Measurements from ENCODE around the gene TAF3.

TAF3 gene

GRCh38 chr10:7794251-7795026 is 23.9 kb upstream of the TAF3 start:
- Histone ChIP-seq H3K9ac (ENCODE audit: low read depth, low read length) (no peak overlapping the region), H3K9me3 (ENCODE audit: insufficient read depth, low read length, severe bottlenecking) (no peaks in the 10 kb centered on the region), H3K27ac (ENCODE audit: low read length) (no peak overlapping the region), H3K27me3 (ENCODE audit: insufficient read depth, low read length, poor library complexity) (no peaks in the 10 kb centered on the region), H3K79me2 (ENCODE audit: insufficient read depth, low read length) (peaks cover 78% of the 10 kb centered on the region), H3K36me3 (ENCODE audit: insufficient read depth, low read length) (peaks cover 51% of the 10 kb centered on the region), H3K4me1 (ENCODE audit: insufficient read depth, low read length) (peaks cover 24% of the 10 kb centered on the region), H3K4me3 (ENCODE audit: low read depth in 1 of 2, low read length in 2 of 2) (no peak overlapping the region), H3K4me2 (ENCODE audit: insufficient read depth, low read length) (no peak overlapping the region), H2AFZ (ENCODE audit: low read depth, low read length) (no peak overlapping the region), H4K20me1 (ENCODE audit: insufficient read depth, low read length) (peaks cover 65% of the 10 kb centered on the region)
- no peak for TF ChIP-seq EZH2 (IDR thresholded peaks at IDR 0.05; ENCODE audit: borderline replicate concordance, low read depth, low read length, severe bottlenecking)
- no peak for TF ChIP-seq CTCF (IDR thresholded peaks at IDR 0.05; ENCODE audit: borderline replicate concordance, extremely low read depth, low read length, poor library complexity, severe bottlenecking)
- DNase-seq (no peak), ATAC-seq (ENCODE audit: insufficient read depth, low read depth) (no peak)

GRCh38 chr10:7795605-7796004 is 22.7 kb upstream of the TAF3 start:
- no peak; the same call in 2 of the 3 replicates for ATAC-seq (ENCODE audit: insufficient read depth, low read depth)
- Histone ChIP-seq H4K20me1 (ENCODE audit: insufficient read depth, low read length) (peaks cover 54% of the 10 kb centered on the region), H3K9me3 (ENCODE audit: insufficient read depth, low read length, severe bottlenecking) (no peaks in the 10 kb centered on the region), H3K4me2 (ENCODE audit: insufficient read depth, low read length) (no peak overlapping the region), H3K27me3 (ENCODE audit: insufficient read depth, low read length, poor library complexity) (no peaks in the 10 kb centered on the region), H3K9ac (ENCODE audit: low read depth, low read length) (no peak overlapping the region), H3K4me3 (ENCODE audit: low read depth in 1 of 2, low read length in 2 of 2) (no peak overlapping the region), H3K36me3 (ENCODE audit: insufficient read depth, low read length) (peaks cover 59% of the 10 kb centered on the region), H2AFZ (ENCODE audit: low read depth, low read length) (no peak overlapping the region), H3K79me2 (ENCODE audit: insufficient read depth, low read length) (peaks cover 68% of the 10 kb centered on the region), H3K4me1 (ENCODE audit: insufficient read depth, low read length) (peaks cover 12% of the 10 kb centered on the region; the same call in 1 of the 2 replicates), H3K27ac (ENCODE audit: low read length) (no peak overlapping the region)
- TF ChIP-seq EZH2 (IDR thresholded peaks at IDR 0.05; ENCODE audit: borderline replicate concordance, low read depth, low read length, severe bottlenecking), result no peak
- TF ChIP-seq CTCF (IDR thresholded peaks at IDR 0.05; ENCODE audit: borderline replicate concordance, extremely low read depth, low read length, poor library complexity, severe bottlenecking), result no peak
- DNase-seq, result no peak

- peaks cover 4% of the 10 kb centered on the region; the same call in 1 of the 2 replicates for H3K4me1 ChIP-seq (ENCODE audit: insufficient read depth, low read length)
- peaks cover 37% of the 10 kb centered on the region for H4K20me1 ChIP-seq (ENCODE audit: insufficient read depth, low read length)
- no peak overlapping the region for H3K4me3 ChIP-seq (ENCODE audit: low read depth in 1 of 2, low read length in 2 of 2)
- no peak for ATAC-seq (ENCODE audit: insufficient read depth, low read depth)
- H3K9ac ChIP-seq (ENCODE audit: low read depth, low read length), result no peak overlapping the region
- H3K79me2 ChIP-seq (ENCODE audit: insufficient read depth, low read length), result peaks cover 48% of the 10 kb centered on the region
- H2AFZ ChIP-seq (ENCODE audit: low read depth, low read length), result no peak overlapping the region
- no peak for DNase-seq
- no peak for TF ChIP-seq CTCF (IDR thresholded peaks at IDR 0.05; ENCODE audit: borderline replicate concordance, extremely low read depth, low read length, poor library complexity, severe bottlenecking)
- no peak for TF ChIP-seq EZH2 (IDR thresholded peaks at IDR 0.05; ENCODE audit: borderline replicate concordance, low read depth, low read length, severe bottlenecking)
- no peak overlapping the region for H3K27ac ChIP-seq (ENCODE audit: low read length)
- no peaks in the 10 kb centered on the region for H3K9me3 ChIP-seq (ENCODE audit: insufficient read depth, low read length, severe bottlenecking)
- peaks cover 69% of the 10 kb centered on the region for H3K36me3 ChIP-seq (ENCODE audit: insufficient read depth, low read length)
- H3K4me2 ChIP-seq (ENCODE audit: insufficient read depth, low read length), result no peak overlapping the region
- no peaks in the 10 kb centered on the region for H3K27me3 ChIP-seq (ENCODE audit: insufficient read depth, low read length, poor library complexity)
Measured at GRCh38 chr10:7797582-7797981, 20.7 kb upstream of the TAF3 start.

Measured in DND-41 (cell line).